ENCODE measurements around the gene ZFAND2A. TPM values are rescaled to one million over a fixed set of nuclear protein-coding genes. Genes with fewer than 3 reads are reported as not detected.
A peak's percentile ranks its signal among the peaks of the same experiment; 100 is the strongest.

The ZFAND2A gene
- total RNA-seq, 1 experiment from 2014 or later, result 13.7 TPM

DNA sequence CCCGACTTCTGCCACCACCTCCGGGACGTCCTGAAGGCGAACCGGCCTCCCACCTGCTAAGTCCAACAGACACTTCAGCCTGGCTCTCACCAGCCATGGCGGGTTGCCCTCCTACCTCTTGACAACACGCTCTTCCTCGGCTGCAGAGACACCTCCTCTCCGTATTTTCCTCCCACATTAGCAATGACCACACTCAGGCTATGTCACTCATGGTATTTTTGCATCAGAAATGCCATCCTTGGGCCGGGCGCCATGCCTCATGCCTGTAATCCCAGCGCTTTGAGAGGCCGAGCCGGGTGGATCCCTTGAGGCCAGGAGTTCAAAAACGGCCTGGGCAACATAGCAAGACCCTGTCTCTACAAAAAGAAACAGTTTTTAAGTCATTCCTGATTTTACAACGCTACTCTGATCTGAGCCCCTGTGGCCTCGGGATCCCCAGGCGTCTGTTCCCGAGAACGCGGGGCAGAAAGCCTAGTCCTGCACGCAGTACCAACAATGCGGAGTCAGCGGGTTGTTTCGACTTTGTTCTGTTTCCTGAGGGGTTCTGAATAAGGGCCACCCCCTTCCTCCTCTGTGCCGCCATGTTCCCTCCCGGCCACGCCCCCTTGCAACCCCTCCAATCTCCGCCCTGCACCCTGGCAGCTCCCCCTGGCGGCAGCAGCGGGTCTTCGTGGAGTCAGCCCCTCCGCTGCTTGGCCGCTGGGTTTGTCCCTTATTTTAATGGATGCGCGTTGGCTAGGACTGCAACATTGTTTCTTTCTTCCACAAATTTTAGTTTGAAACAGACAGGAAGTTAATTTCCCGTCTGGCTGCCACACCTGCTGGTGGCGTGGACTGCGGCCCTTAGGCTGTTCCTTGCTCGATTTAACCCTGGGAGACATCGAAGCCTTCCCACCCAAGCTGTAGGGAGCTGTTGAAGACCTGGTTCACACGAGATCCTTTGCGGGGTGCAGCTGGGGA is 9.7 kb upstream of the ZFAND2A start:
- H3K79me2 ChIP-seq (ENCODE audit: insufficient read depth, low read length), result no peaks in the 10 kb centered on the region
- H3K9me3 Mint-ChIP-seq, result peaks cover 0 to 3% of the 10 kb centered on the region in 2 experiments; a peak in 4 of 5 replicates
- H3K79me1 ChIP-seq (ENCODE audit: insufficient read depth, low read depth, low read length, poor library complexity, severe bottlenecking), result no peaks in the 10 kb centered on the region
- H3K18ac ChIP-seq (ENCODE audit: insufficient read length, low read depth, low read length), result peak overlapping the region; percentile 1
- H3K36me3 Mint-ChIP-seq (ENCODE audit: insufficient read depth in 1 of 3, low read depth in 3 of 3), result peaks cover 0 to 11% (median 2%) of the 10 kb centered on the region in 3 experiments; a peak in 3 of 7 replicates
- no peak overlapping the region for H3T11ph ChIP-seq (ENCODE audit: low read length)
- no peak overlapping the region for H4K91ac ChIP-seq (ENCODE audit: insufficient read length, low read depth, low read length)
- H2BK20ac ChIP-seq (ENCODE audit: low read depth, low read length, poor library complexity, severe bottlenecking), result no peak overlapping the region
- H3K9me3 ChIP-seq (ENCODE audit: control insufficient read depth, low read depth, low read length), result no peaks in the 10 kb centered on the region
- H4K20me1 ChIP-seq (ENCODE audit: control insufficient read depth, insufficient read depth, insufficient read length), result no peaks in the 10 kb centered on the region
- peak; percentile 85 for DNase-seq
- peaks cover 0 to 10% of the 10 kb centered on the region in 2 experiments; a peak in 2 of 4 replicates for H3K4me1 Mint-ChIP-seq
- H2BK12ac ChIP-seq (ENCODE audit: insufficient read length, low read depth, low read length), result no peak overlapping the region
- H2BK120ac ChIP-seq (ENCODE audit: low read depth, low read length, poor library complexity, severe bottlenecking), result no peak overlapping the region
- no peak overlapping the region for H3K14ac ChIP-seq (ENCODE audit: insufficient read depth, low read length)
- H2AFZ ChIP-seq (ENCODE audit: low read length), result no peak overlapping the region
- H4K8ac ChIP-seq (replicated peaks; ENCODE audit: insufficient read length, low read depth, low read length), result no peak overlapping the region
- TF ChIP-seq, protein P1, sequence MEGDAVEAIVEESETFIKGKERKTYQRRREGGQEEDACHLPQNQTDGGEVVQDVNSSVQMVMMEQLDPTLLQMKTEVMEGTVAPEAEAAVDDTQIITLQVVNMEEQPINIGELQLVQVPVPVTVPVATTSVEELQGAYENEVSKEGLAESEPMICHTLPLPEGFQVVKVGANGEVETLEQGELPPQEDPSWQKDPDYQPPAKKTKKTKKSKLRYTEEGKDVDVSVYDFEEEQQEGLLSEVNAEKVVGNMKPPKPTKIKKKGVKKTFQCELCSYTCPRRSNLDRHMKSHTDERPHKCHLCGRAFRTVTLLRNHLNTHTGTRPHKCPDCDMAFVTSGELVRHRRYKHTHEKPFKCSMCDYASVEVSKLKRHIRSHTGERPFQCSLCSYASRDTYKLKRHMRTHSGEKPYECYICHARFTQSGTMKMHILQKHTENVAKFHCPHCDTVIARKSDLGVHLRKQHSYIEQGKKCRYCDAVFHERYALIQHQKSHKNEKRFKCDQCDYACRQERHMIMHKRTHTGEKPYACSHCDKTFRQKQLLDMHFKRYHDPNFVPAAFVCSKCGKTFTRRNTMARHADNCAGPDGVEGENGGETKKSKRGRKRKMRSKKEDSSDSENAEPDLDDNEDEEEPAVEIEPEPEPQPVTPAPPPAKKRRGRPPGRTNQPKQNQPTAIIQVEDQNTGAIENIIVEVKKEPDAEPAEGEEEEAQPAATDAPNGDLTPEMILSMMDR (conservative IDR thresholded peaks at IDR 0.05), result peak; percentile 91
- no peak overlapping the region for H2BK5ac ChIP-seq (ENCODE audit: insufficient read length, low read length)
- H3K23ac ChIP-seq (ENCODE audit: insufficient read length, low read depth, low read length), result no peak overlapping the region
- no peak overlapping the region for H4K5ac ChIP-seq (ENCODE audit: insufficient read length, low read depth, low read length)
- no CpG with 5 or more reads among the region's 43 CpGs for WGBS (ENCODE audit: extremely low coverage, insufficient read length, low lambda C conversion rate)
- H2AK5ac ChIP-seq (ENCODE audit: insufficient read length, low read length), result no peak overlapping the region
- H3K27ac Mint-ChIP-seq, result peak overlapping the region in 1 of 3 experiments; percentile 87; a peak in 3 of 7 replicates
- peaks cover 9% of the 10 kb centered on the region for H3K27me3 Mint-ChIP-seq (ENCODE audit: low read depth)
- H3K56ac ChIP-seq (ENCODE audit: insufficient read length, low read depth, low read length), result no peak overlapping the region
- no peaks in the 10 kb centered on the region for H3K4me1 ChIP-seq (ENCODE audit: insufficient read depth, low read length)
- H3K4me3 Mint-ChIP-seq, result no peak overlapping the region
- H3K23me2 ChIP-seq (ENCODE audit: insufficient read length, low read depth, low read length, poor library complexity, severe bottlenecking), result no peaks in the 10 kb centered on the region
- no peak overlapping the region for H2BK15ac ChIP-seq (ENCODE audit: low read depth, low read length)
- H3K27me3 ChIP-seq (ENCODE audit: insufficient read depth, low read length), result no peaks in the 10 kb centered on the region
- H3K4me2 ChIP-seq (ENCODE audit: insufficient read depth, insufficient read length, low read length), result no peak overlapping the region
- no peak overlapping the region for H3K27ac ChIP-seq (ENCODE audit: insufficient read length, low read depth, low read length)
- H3K9ac ChIP-seq (ENCODE audit: extremely low read depth, insufficient read length, low read length), result no peak overlapping the region
- H3K4ac ChIP-seq (ENCODE audit: low read depth, low read length), result no peak overlapping the region

Data from H9 (cell line).